ENCODE results near the gene MAGED4B.
"Not testable (repeated sequence)": the region's sequence is repeated elsewhere in the genome, so short reads cannot be mapped to it uniquely, and the experiment has no call there.

Gene MAGED4B

GRCh38 chrX:52068666-52069640 is at the start of gene MAGED4B:
MAGED4B (minus strand) TSS chrX:52069183; CDS start chrX:52068172, 1,011 bp downstream.
- DNase-seq (ENCODE audit: extremely low read depth in 1 of 2, low read depth in 1 of 2): not testable (repeated sequence)

DNA sequence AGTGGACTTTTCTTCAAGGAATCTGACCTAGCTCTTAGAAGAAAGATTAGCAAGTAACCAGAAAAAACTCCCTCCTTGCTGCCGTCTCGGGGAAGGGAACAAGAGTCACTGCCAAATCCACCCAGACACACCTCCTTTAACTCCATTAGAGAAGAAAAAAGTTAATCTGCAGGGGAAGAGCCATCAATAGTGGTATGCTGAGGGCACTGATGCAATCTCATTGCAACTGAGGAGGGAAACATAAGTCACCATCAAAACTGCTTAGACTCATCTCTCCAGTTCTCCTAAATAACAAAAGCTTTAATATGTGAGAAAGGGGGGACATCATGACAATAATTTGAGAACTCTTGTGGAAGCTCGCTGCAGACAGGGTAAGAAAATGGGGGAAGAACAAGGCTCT is 49.3 kb upstream of the MAGED4B start:
- DNase-seq (ENCODE audit: extremely low read depth in 1 of 2, low read depth in 1 of 2): no peak

GRCh38 chrX:52082578-52082977 is 13.6 kb upstream of the MAGED4B start:
- no peak for DNase-seq (ENCODE audit: extremely low read depth in 1 of 2, low read depth in 1 of 2)

GRCh38 chrX:52078131-52078530 is 9.1 kb upstream of the MAGED4B start:
- DNase-seq (ENCODE audit: extremely low read depth in 1 of 2, low read depth in 1 of 2): no peak

DNA sequence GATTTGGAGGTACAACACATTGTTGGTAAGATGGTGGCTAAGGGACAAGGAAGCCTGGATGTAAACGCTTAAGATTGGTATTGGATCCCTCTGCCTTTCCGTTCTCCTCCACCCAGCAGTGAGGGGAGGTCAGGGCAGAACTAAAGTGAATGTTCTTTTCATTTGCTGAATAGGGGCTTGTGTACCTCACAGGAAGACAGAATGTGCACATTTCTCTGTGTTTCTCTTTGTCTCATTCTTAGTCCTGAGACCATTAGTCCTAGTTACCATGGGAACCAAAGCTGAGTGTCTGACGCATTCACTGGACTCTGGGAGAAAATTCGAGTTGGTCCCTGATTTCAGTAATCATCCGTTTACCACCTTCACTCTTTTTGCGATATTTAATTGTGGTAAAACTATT is 26.7 kb downstream of the MAGED4B start:
- not testable (repeated sequence) for DNase-seq (ENCODE audit: extremely low read depth in 1 of 2, low read depth in 1 of 2)

DNA sequence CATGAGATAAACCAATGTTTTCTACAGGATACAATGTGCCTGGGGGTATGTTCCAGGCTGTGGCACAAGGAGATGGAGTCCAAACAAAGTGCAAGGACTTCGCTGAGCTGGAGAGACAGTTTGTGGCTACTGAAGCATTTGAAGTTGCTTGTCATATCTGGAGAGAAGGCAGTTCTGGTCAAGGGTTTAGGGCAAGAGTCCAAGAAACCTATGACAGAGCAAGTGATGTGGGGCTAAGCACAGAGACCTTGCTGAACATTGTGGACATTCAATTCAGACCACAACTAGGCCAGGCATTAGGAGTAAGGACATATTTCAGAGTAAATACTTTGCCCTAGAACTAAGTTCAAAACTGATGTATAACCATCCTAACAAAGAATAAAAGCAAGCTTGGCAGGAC is 34.8 kb downstream of the MAGED4B start:
- no peak for DNase-seq (ENCODE audit: extremely low read depth in 1 of 2, low read depth in 1 of 2)

DNA sequence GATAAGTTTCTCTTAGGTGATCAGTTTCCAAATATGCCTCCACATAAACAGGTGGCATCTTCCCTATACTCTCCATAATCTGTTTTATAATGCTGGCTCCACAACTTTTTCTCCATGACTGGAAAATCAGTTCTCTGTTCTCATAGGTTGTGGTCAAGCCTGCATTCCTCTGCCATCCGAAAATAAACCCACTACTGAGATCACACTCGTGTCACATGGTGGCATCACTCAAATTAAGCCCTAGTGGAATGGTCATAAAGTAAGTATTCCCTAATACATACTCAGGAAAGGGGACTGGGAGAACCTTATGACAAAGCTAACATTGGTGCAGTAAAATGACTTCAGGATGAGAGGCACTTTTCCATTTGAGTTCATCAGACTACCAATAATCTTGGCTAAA is 37.6 kb downstream of the MAGED4B start:
- DNase-seq (ENCODE audit: extremely low read depth in 1 of 2, low read depth in 1 of 2): no peak

DNA sequence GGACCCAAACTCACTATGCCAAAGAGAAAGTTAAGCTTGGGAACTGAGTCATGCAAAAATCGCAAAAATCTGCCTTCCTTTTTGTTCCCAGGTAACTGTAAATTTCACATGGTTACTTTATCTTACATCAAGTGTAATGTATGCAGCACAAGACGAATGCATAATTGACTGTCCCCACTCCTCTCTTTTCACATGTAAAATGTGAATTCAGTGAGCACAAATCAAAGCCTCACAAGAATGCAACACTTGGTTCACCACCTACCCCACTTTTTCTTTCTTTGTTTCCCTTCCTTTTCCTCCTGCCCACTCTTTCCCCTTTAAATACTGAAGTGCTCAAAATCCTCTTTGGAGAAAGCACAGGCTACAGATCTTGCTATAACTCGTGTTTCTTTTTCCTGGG is 53.2 kb downstream of the MAGED4B start:
- no peak for DNase-seq (ENCODE audit: extremely low read depth in 1 of 2, low read depth in 1 of 2)

Data from stimulated activated CD8-positive, alpha-beta memory T cell treated with anti-CD3 and anti-CD28 coated beads, Interleukin-7, amount 100 ng/mL, for 48 hours (primary cell).